HepG2 (cell line): ENCODE measurements around the gene FETUB. TPM values are rescaled to one million over a fixed set of nuclear protein-coding genes. Genes with fewer than 3 reads are reported as not detected.

Experiments
- BCL6 ChIP-seq: IDR thresholded peaks from 2 replicates; pipeline ENCODE4 v1.6.1; 2016; ENCODE audit warnings: missing genetic modification reagents, missing compliant biosample characterization
- HDAC1 ChIP-seq: sonication (generic); formaldehyde crosslinking; IDR thresholded peaks from 2 replicates; pipeline ENCODE4 v1.5.1; 2020; ENCODE audit warnings: mild to moderate bottlenecking, missing genetic modification reagents
- IKZF1 ChIP-seq: fragments of 450-650 bp; IDR thresholded peaks from 2 replicates; pipeline ENCODE4 v1.7.1; 2016
- KLF11 ChIP-seq: IDR thresholded peaks from 2 replicates; pipeline ENCODE4 v1.6.1; 2016; ENCODE audit warnings: missing compliant biosample characterization
- MED13 ChIP-seq: sonication (generic); formaldehyde crosslinking; IDR thresholded peaks from 2 replicates; pipeline ENCODE4 v1.5.0; 2020; ENCODE audit warnings: missing genetic modification reagents
- NFAT5 ChIP-seq: sonication (generic); formaldehyde crosslinking; IDR thresholded peaks from 2 replicates; pipeline ENCODE4 v1.4.0; 2020; ENCODE audit warnings: missing genetic modification reagents
- RARA ChIP-seq: IDR thresholded peaks from 2 replicates; pipeline ENCODE4 v1.6.1; 2016; ENCODE audit warnings: missing genetic modification reagents, missing compliant biosample characterization
- RELA ChIP-seq: sonication (generic); formaldehyde crosslinking; IDR thresholded peaks from 2 replicates; pipeline ENCODE4 v1.4.0; 2020; ENCODE audit warnings: missing genetic modification reagents
- RERE ChIP-seq: IDR thresholded peaks from 2 replicates; pipeline ENCODE4 v1.6.1; 2016; ENCODE audit warnings: low read depth, missing genetic modification reagents, missing compliant biosample characterization
- SMYD3 ChIP-seq: sonication (generic); formaldehyde crosslinking; IDR thresholded peaks from 2 replicates; pipeline ENCODE4 v1.8.1; 2023; ENCODE audit warnings: mild to moderate bottlenecking, missing genetic modification reagents
- ZNF850 ChIP-seq: sonication (generic); formaldehyde crosslinking; conservative IDR thresholded peaks from 2 replicates; pipeline ENCODE4 v1.9.0; 2021; ENCODE audit warnings: mild to moderate bottlenecking, missing genetic modification reagents
- ZNF891 ChIP-seq: sonication (generic); formaldehyde crosslinking; IDR thresholded peaks from 2 replicates; pipeline ENCODE4 v1.5.0; 2020; ENCODE audit warnings: mild to moderate bottlenecking, missing genetic modification reagents
- polyA plus RNA-seq, 8 experiments: library from polyadenylated mRNA; depleted of rRNA in 3 of 8; stranded (reverse) in 7 of 8; unstranded in 1 of 8; fragments of >200 nt; fragmentation: Illumina TruSeq in 4 of 8; extraction: Trizol in 4 of 8; gene quantifications; 2 replicates each; pipeline versions ENCODE4 v1.2.1 to v1.2.3, GENCODE V29; 2011 to 2016; ENCODE audit warnings: low read depth in 4 of 8, missing spikeins in 1 of 8, mixed read lengths in 1 of 8; ENCODE audit not compliant: insufficient read depth in 1 of 8
- total RNA-seq, 5 experiments: library from RNA; depleted of rRNA; stranded (reverse); fragments of >200 nt; fragmentation: Illumina TruSeq; extraction: Trizol; gene quantifications; 2 replicates each; pipeline ENCODE4 v1.2.3, GENCODE V29; 2016; ENCODE audit warnings: low read depth in 1 of 5
- TF ChIP-seq, protein P1 (sequence below): sonication (generic); formaldehyde crosslinking; IDR thresholded peaks from 2 replicates; pipeline ENCODE4 v1.4.0; 2020; ENCODE audit warnings: missing genetic modification reagents
- TF ChIP-seq, protein P2 (sequence below): fragments of 450-650 bp; IDR thresholded peaks from 2 replicates; pipeline ENCODE4 v1.6.1; 2016

Gene FETUB
- total and polyA plus RNA-seq, 2 of the 13 experiments (the other 11 are each of a cell fraction or from before 2014, with no cell fraction given) = 2.1 to 4.4 TPM

GRCh38 chr3:186630950-186631641, 9.1 kb upstream of the FETUB start (continued):
- TF ChIP-seq, protein P1, sequence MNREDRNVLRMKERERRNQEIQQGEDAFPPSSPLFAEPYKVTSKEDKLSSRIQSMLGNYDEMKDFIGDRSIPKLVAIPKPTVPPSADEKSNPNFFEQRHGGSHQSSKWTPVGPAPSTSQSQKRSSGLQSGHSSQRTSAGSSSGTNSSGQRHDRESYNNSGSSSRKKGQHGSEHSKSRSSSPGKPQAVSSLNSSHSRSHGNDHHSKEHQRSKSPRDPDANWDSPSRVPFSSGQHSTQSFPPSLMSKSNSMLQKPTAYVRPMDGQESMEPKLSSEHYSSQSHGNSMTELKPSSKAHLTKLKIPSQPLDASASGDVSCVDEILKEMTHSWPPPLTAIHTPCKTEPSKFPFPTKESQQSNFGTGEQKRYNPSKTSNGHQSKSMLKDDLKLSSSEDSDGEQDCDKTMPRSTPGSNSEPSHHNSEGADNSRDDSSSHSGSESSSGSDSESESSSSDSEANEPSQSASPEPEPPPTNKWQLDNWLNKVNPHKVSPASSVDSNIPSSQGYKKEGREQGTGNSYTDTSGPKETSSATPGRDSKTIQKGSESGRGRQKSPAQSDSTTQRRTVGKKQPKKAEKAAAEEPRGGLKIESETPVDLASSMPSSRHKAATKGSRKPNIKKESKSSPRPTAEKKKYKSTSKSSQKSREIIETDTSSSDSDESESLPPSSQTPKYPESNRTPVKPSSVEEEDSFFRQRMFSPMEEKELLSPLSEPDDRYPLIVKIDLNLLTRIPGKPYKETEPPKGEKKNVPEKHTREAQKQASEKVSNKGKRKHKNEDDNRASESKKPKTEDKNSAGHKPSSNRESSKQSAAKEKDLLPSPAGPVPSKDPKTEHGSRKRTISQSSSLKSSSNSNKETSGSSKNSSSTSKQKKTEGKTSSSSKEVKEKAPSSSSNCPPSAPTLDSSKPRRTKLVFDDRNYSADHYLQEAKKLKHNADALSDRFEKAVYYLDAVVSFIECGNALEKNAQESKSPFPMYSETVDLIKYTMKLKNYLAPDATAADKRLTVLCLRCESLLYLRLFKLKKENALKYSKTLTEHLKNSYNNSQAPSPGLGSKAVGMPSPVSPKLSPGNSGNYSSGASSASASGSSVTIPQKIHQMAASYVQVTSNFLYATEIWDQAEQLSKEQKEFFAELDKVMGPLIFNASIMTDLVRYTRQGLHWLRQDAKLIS = no peak
- peak; percentile 54; the same call in 1 of the 2 replicates for TF ChIP-seq RERE (CRISPR knock-in tag)
- TF ChIP-seq MED13 (CRISPR knock-in tag) = no peak
- no peak for TF ChIP-seq RELA (CRISPR knock-in tag)
- peak; percentile 86 for TF ChIP-seq RARA
- no peak for TF ChIP-seq IKZF1
- TF ChIP-seq ZNF850 (CRISPR knock-in tag) = no peak
- peak; percentile 80; the same call in 1 of the 2 replicates for TF ChIP-seq SMYD3 (CRISPR knock-in tag)
- peak; percentile 84 for TF ChIP-seq BCL6 (CRISPR knock-in tag)
- TF ChIP-seq HDAC1 (CRISPR knock-in tag) = peak; percentile 85
- no peak for TF ChIP-seq KLF11 (CRISPR knock-in tag)
- no peak for TF ChIP-seq NFAT5 (CRISPR knock-in tag)
- TF ChIP-seq, protein P2, sequence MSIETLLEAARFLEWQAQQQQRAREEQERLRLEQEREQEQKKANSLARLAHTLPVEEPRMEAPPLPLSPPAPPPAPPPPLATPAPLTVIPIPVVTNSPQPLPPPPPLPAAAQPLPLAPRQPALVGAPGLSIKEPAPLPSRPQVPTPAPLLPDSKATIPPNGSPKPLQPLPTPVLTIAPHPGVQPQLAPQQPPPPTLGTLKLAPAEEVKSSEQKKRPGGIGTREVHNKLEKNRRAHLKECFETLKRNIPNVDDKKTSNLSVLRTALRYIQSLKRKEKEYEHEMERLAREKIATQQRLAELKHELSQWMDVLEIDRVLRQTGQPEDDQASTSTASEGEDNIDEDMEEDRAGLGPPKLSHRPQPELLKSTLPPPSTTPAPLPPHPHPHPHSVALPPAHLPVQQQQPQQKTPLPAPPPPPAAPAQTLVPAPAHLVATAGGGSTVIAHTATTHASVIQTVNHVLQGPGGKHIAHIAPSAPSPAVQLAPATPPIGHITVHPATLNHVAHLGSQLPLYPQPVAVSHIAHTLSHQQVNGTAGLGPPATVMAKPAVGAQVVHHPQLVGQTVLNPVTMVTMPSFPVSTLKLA = no peak
- no peak; the same call in 1 of the 2 replicates for TF ChIP-seq ZNF891 (CRISPR knock-in tag)
